Hepatocyte (in vitro differentiated cells): Measurements from ENCODE around the gene PLEKHG5. TPM values are rescaled to one million over a fixed set of nuclear protein-coding genes. Genes with fewer than 3 reads are reported as not detected.
A peak's percentile ranks its signal among the peaks of the same experiment; 100 is the strongest.

Source experiments
- DNase-seq: peaks from one replicate; pipeline ENCODE4 v3.0.0-alpha.2; 2016; ENCODE audit warnings: low spot score
- H2AFZ ChIP-seq: fragments of 200-600 bp; sonication (generic); 2 replicates; pipeline ENCODE4 v1.6.0; 2016; ENCODE audit warnings: antibody characterized with exemption, mild to moderate bottlenecking
- H3K27ac ChIP-seq: fragments of 200-600 bp; sonication (generic); 2 replicates; pipeline ENCODE4 v1.5.1; 2016; ENCODE audit warnings: mild to moderate bottlenecking
- H3K27me3 ChIP-seq: fragments of 200-600 bp; sonication (generic); 2 replicates; pipeline ENCODE4 v1.6.1; 2016
- H3K36me3 ChIP-seq: fragments of 200-600 bp; sonication (generic); replicated peaks from 2 replicates; pipeline ENCODE4 v1.5.1; 2016; ENCODE audit warnings: low read depth; ENCODE audit not compliant: insufficient read depth
- H3K4me1 ChIP-seq: fragments of 200-600 bp; sonication (generic); 2 replicates; pipeline ENCODE4 v1.5.1; 2016; ENCODE audit warnings: mild to moderate bottlenecking, moderate library complexity; ENCODE audit not compliant: insufficient read depth
- H3K4me2 ChIP-seq: fragments of 200-600 bp; sonication (generic); 2 replicates; pipeline ENCODE4 v1.6.0; 2016
- H3K4me3 ChIP-seq: fragments of 200-600 bp; sonication (generic); 2 replicates; pipeline ENCODE4 v1.5.1; 2016; ENCODE audit warnings: mild to moderate bottlenecking
- H3K79me2 ChIP-seq: fragments of 200-600 bp; sonication (generic); 2 replicates; pipeline ENCODE4 v1.6.0; 2017; ENCODE audit warnings: mild to moderate bottlenecking
- H3K9me2 ChIP-seq: fragments of 200-600 bp; sonication (generic); replicated peaks from 2 replicates; pipeline ENCODE4 v1.6.0; 2017; ENCODE audit warnings: mild to moderate bottlenecking; ENCODE audit not compliant: insufficient read depth
- H3K9me3 ChIP-seq: fragments of 200-600 bp; sonication (generic); 2 replicates; pipeline ENCODE4 v1.5.1; 2016; ENCODE audit warnings: low read depth, mild to moderate bottlenecking
- H4K20me1 ChIP-seq: fragments of 200-600 bp; sonication (generic); 2 replicates; pipeline ENCODE4 v1.6.0; 2016; ENCODE audit warnings: mild to moderate bottlenecking; ENCODE audit not compliant: insufficient read depth, poor library complexity, severe bottlenecking
- EZH2 ChIP-seq: fragments of 200-600 bp; sonication (generic); IDR thresholded peaks from 2 replicates; pipeline ENCODE4 v1.6.1; 2016; ENCODE audit warnings: antibody characterized with exemption, mild to moderate bottlenecking, borderline replicate concordance
- EZH2phosphoT487 ChIP-seq: fragments of 200-600 bp; sonication (generic); IDR thresholded peaks from one replicate; pipeline ENCODE4 v1.6.1; 2018; ENCODE audit warnings: antibody characterized with exemption, mild to moderate bottlenecking, low read depth, moderate library complexity; ENCODE audit not compliant: unreplicated experiment, severe bottlenecking
- WGBS: methylation state at CpG from one replicate; pipeline ENCODE4 v1.1.6; 2016; ENCODE audit warnings: low lambda C conversion rate; ENCODE audit errors: missing lambda C conversion rate; 5-methylcytosine and 5-hydroxymethylcytosine counted together
- polyA plus RNA-seq: library from polyadenylated mRNA; unstranded; fragments of >200 nt; fragmentation: Nextera tagmentation; extraction: Ambion mirVana; gene quantifications from 2 replicates; pipeline ENCODE4 v1.2.1, GENCODE V29; 2016
- total RNA-seq: library from RNA; depleted of rRNA; stranded (reverse); fragments of >200 nt; gene quantifications from 2 replicates; pipeline ENCODE4 v1.2.3, GENCODE V29; 2014
- TF ChIP-seq, protein P1 (sequence below): fragments of 200-600 bp; sonication (generic); IDR thresholded peaks from 2 replicates; pipeline ENCODE4 v1.5.1; 2016; ENCODE audit warnings: antibody characterized with exemption, mild to moderate bottlenecking; ENCODE audit not compliant: poor library complexity

PLEKHG5 gene
- total and polyA plus RNA-seq, 2 experiments from 2014 or later: 11.5 to 13.3 TPM

DNA sequence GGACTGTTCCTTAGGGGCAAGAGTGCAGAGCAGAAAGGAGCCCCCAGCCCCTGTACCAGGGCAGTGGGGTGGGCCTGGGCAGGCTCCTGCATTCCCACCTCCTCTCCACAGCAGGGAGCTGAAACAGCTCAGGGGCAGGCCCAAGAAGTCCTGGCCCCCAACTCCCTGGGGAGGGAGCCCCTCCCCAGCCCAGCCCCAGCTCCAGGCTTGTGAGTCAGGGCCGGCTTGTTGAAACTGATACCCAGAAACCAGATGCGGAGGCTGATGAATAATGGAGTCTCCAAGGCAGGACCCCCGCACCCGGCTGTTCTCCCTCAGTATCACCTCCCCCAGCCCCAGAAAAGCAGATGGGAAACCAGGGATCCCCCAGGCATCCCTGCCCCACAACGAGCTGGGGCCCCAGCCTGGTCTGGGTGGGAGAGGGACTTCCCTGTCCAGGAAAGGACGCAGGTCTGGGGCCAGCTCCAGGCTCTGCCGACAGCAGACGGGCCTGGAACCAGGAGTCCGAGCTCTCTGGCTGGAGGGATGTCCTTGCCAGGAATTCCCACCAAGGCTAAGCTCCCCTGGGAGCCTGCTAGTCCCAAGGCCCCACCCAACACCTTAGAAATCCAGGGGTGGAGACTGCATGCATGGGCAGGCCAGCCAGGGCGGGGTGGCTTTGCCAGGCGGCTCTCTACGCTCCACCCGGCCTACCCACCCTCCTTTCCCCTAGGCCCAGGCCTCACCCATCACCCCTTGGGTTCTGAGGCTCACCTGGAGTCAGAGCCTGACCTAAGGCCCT lies 2.7 kb downstream of the PLEKHG5 start:
- H3K9me3 ChIP-seq: no peaks in the 10 kb centered on the region
- no peak for DNase-seq
- H3K36me3 ChIP-seq: no peaks in the 10 kb centered on the region
- no peak overlapping the region for H3K4me3 ChIP-seq
- TF ChIP-seq EZH2: no peak
- H3K4me2 ChIP-seq: peak overlapping the region; percentile 100
- no peak overlapping the region for H3K27ac ChIP-seq
- 79% methylated on average over 13 of the region's 13 CpGs for WGBS
- no peaks in the 10 kb centered on the region for H3K9me2 ChIP-seq
- peaks cover 19% of the 10 kb centered on the region for H3K79me2 ChIP-seq
- H3K4me1 ChIP-seq: peaks cover 26% of the 10 kb centered on the region
- no peak overlapping the region for H2AFZ ChIP-seq
- no peaks in the 10 kb centered on the region for H3K27me3 ChIP-seq
- no peaks in the 10 kb centered on the region for H4K20me1 ChIP-seq

DNA sequence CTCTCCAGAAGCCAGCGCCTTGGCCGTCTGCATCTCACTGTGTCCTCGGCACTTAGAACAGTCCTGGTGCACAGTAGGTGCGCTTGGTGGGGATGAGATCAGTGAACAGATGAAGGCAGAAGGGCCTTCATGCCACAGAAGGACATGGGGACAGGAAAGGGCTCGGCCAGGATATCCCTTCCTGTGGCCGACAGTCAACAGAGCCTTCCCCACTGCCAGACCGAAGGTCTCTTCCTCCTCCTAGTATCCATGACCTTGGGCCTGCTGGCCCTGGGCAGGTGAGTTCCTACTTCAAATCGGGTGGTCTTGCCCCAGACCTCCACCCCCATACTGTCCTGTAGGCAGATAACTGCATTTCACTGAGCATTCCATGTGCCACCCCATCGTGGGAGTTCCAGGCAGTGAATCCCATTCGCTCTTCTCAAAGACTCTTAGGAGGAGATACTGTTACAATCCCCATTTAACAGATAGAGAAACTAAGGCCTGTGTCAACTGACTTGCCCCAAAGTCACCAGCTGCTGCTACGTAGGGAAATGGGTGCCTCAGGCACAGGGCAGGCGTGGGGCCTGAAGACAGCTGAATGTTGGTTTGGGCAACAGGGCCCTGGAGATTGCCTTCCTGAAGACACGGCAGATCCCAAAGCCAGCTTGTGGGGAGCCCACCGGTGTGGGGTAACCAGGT lies 3.5 kb downstream of the PLEKHG5 start:
- Histone ChIP-seq H3K4me2 (no peak overlapping the region), H3K27ac (no peak overlapping the region), H4K20me1 (no peaks in the 10 kb centered on the region), H3K4me1 (peaks cover 26% of the 10 kb centered on the region), H3K79me2 (peaks cover 22% of the 10 kb centered on the region), H2AFZ (no peak overlapping the region), H3K9me3 (no peaks in the 10 kb centered on the region), H3K27me3 (no peaks in the 10 kb centered on the region), H3K4me3 (no peak overlapping the region), H3K9me2 (no peaks in the 10 kb centered on the region), H3K36me3 (no peaks in the 10 kb centered on the region)
- 98% methylated on average over 14 of the region's 14 CpGs for WGBS
- TF ChIP-seq EZH2: no peak
- no peak for TF ChIP-seq EZH2phosphoT487
- TF ChIP-seq, protein P1, sequence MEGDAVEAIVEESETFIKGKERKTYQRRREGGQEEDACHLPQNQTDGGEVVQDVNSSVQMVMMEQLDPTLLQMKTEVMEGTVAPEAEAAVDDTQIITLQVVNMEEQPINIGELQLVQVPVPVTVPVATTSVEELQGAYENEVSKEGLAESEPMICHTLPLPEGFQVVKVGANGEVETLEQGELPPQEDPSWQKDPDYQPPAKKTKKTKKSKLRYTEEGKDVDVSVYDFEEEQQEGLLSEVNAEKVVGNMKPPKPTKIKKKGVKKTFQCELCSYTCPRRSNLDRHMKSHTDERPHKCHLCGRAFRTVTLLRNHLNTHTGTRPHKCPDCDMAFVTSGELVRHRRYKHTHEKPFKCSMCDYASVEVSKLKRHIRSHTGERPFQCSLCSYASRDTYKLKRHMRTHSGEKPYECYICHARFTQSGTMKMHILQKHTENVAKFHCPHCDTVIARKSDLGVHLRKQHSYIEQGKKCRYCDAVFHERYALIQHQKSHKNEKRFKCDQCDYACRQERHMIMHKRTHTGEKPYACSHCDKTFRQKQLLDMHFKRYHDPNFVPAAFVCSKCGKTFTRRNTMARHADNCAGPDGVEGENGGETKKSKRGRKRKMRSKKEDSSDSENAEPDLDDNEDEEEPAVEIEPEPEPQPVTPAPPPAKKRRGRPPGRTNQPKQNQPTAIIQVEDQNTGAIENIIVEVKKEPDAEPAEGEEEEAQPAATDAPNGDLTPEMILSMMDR: no peak
- DNase-seq: no peak

DNA sequence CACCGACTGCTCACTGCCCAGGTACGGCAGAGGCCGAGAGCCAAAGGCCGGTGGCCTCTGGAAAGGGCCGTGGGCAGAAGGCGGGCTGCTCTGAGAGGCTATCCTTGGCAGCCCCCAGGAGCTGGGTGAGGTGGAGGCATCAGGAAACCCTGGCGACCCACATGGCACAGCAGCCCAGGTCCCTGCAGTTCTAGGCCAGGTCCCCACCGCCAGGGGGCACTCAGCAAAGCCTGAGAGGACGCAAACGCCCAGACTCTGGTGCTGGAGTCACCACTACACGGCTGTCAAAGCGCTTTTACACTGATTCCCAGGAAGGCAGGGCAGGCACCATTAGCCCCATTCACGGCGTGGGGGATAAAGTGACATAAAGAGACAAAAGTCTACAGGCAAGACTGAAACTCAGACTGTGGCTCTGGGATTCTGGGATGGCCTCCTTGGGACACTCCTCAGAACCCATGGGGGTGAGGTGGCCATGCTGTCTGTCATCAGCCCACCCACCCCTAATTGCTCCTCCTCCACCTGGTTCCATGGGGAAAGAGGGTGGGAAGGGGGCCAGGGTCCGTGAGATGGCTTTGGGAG lies 4.9 kb downstream of the PLEKHG5 start:
- Histone ChIP-seq H3K79me2 (peaks cover 28% of the 10 kb centered on the region), H3K9me3 (no peaks in the 10 kb centered on the region), H3K36me3 (no peaks in the 10 kb centered on the region), H2AFZ (no peak overlapping the region), H3K9me2 (no peaks in the 10 kb centered on the region), H3K4me3 (peak overlapping the region; percentile 57), H4K20me1 (no peaks in the 10 kb centered on the region), H3K4me1 (peaks cover 20% of the 10 kb centered on the region), H3K27me3 (no peaks in the 10 kb centered on the region), H3K27ac (no peak overlapping the region), H3K4me2 (peak overlapping the region; percentile 87)
- 7% methylated on average over 15 of the region's 15 CpGs for WGBS
- TF ChIP-seq, protein P1: peak; percentile 82
- TF ChIP-seq EZH2phosphoT487 (no peak), EZH2 (no peak)
- peak; percentile 94 for DNase-seq
